MM.1S (cell line): ENCODE measurements around the gene FAM228B.

Experiments used
- DNase-seq: peaks from one replicate; pipeline ENCODE4 v3.0.0-alpha.2; 2015
- H2AFZ ChIP-seq: fragments of 300-600 bp; sonication (generic); 2 replicates; pipeline ENCODE4 v1.6.0; 2016; ENCODE audit warnings: antibody characterized with exemption, low read length
- H3F3A ChIP-seq: fragments of 300-600 bp; sonication (generic); 2 replicates; pipeline ENCODE4 v1.6.1; 2016; ENCODE audit warnings: mild to moderate bottlenecking, antibody characterized with exemption, low read length, moderate library complexity, mixed read lengths; ENCODE audit not compliant: insufficient read depth
- H3K27ac ChIP-seq: fragments of 300-600 bp; sonication (generic); 2 replicates; pipeline ENCODE4 v1.5.1; 2016; ENCODE audit warnings: mild to moderate bottlenecking, low read length
- H3K27me3 ChIP-seq: fragments of 300-600 bp; sonication (generic); replicated peaks from 2 replicates; pipeline ENCODE4 v1.6.0; 2016; ENCODE audit warnings: low read length; ENCODE audit not compliant: insufficient read depth
- H3K36me3 ChIP-seq: fragments of 300-600 bp; sonication (generic); replicated peaks from 2 replicates; pipeline ENCODE4 v1.6.1; 2016; ENCODE audit warnings: mild to moderate bottlenecking, low read length, mixed read lengths; ENCODE audit not compliant: insufficient read depth
- H3K4me1 ChIP-seq: fragments of 300-600 bp; sonication (generic); 2 replicates; pipeline ENCODE4 v1.6.1; 2016; ENCODE audit warnings: low read length, mixed read lengths
- H3K4me2 ChIP-seq: fragments of 300-600 bp; sonication (generic); 2 replicates; pipeline ENCODE4 v1.6.0; 2016; ENCODE audit warnings: low read depth, low read length
- H3K4me3 ChIP-seq: fragments of 300-600 bp; sonication (generic); 2 replicates; pipeline ENCODE4 v1.5.1; 2016; ENCODE audit warnings: low read length, mixed read lengths
- H3K79me2 ChIP-seq: fragments of 300-600 bp; sonication (generic); 2 replicates; pipeline ENCODE4 v1.6.1; 2016; ENCODE audit warnings: mixed run types, low read length, mixed read lengths
- H3K9ac ChIP-seq: fragments of 300-600 bp; sonication (generic); 2 replicates; pipeline ENCODE4 v1.6.1; 2016; ENCODE audit warnings: low read length, mixed read lengths
- H3K9me2 ChIP-seq: fragments of 300-600 bp; sonication (generic); replicated peaks from 2 replicates; pipeline ENCODE4 v1.6.1; 2016; ENCODE audit warnings: mild to moderate bottlenecking, low read length, mixed read lengths; ENCODE audit not compliant: insufficient read depth
- H3K9me3 ChIP-seq: fragments of 300-600 bp; sonication (generic); replicated peaks from 2 replicates; pipeline ENCODE4 v1.6.1; 2016; ENCODE audit warnings: mild to moderate bottlenecking, low read length, mixed read lengths; ENCODE audit not compliant: insufficient read depth
- H4K20me1 ChIP-seq: fragments of 300-600 bp; sonication (generic); 2 replicates; pipeline ENCODE4 v1.6.1; 2016; ENCODE audit warnings: mild to moderate bottlenecking, low read length, moderate library complexity, mixed read lengths; ENCODE audit not compliant: insufficient read depth
- CTCF ChIP-seq: fragments of 300-600 bp; sonication (generic); IDR thresholded peaks from 2 replicates; pipeline ENCODE4 v1.5.1; 2016; ENCODE audit warnings: antibody characterized with exemption, low read length, mixed read lengths
- EZH2 ChIP-seq: fragments of 300-600 bp; sonication (generic); optimal IDR thresholded peaks from 2 replicates; pipeline ENCODE3; 2017; ENCODE audit warnings: low read depth, mild to moderate bottlenecking, antibody characterized with exemption, low read length, mixed read lengths
- EZH2phosphoT487 ChIP-seq: fragments of 300-600 bp; sonication (generic); IDR thresholded peaks from 2 replicates; pipeline ENCODE4 v1.6.1; 2018; ENCODE audit warnings: antibody characterized with exemption, low read length

Gene FAM228B

GRCh38 chr2:24174851-24175277 lies 51.6 kb downstream of the FAM228B start, which contains the start of gene FAM228A:
FAM228A (plus strand) TSS chr2:24175053; CDS start chr2:24175481, 428 bp downstream.
- H3K4me3 ChIP-seq: no peak within 1 kb of the TSS
- DNase-seq: no peak
- H3K27me3 ChIP-seq: no peaks in the 10 kb centered on the region
- no peak within 1 kb of the TSS for H3K4me2 ChIP-seq
- H3K9me3 ChIP-seq: no peaks in the 10 kb centered on the region
- H3K79me2 ChIP-seq: no peaks in the 10 kb centered on the region
- no peaks in the 10 kb centered on the region for H3K36me3 ChIP-seq
- no peak within 1 kb of the TSS for H3K9ac ChIP-seq
- no peak within 1 kb of the TSS for H2AFZ ChIP-seq
- no peaks in the 10 kb centered on the region for H4K20me1 ChIP-seq
- no peaks in the 10 kb centered on the region for H3K4me1 ChIP-seq
- no peak within 1 kb of the TSS for H3K27ac ChIP-seq
- TF ChIP-seq CTCF: no peak
- TF ChIP-seq EZH2phosphoT487: no peak
- TF ChIP-seq EZH2: no peak
- H3F3A ChIP-seq: no peaks in the 10 kb centered on the region
- H3K9me2 ChIP-seq: no peaks in the 10 kb centered on the region

GRCh38 chr2:24175631-24176187 lies 52.4 kb downstream of the FAM228B start:
- Histone ChIP-seq H3K9me3 (no peaks in the 10 kb centered on the region), H3K9me2 (no peaks in the 10 kb centered on the region), H3F3A (no peaks in the 10 kb centered on the region), H3K27me3 (no peaks in the 10 kb centered on the region), H2AFZ (no peak overlapping the region), H3K4me3 (no peak overlapping the region), H3K4me2 (no peak overlapping the region), H3K36me3 (no peaks in the 10 kb centered on the region), H3K4me1 (no peaks in the 10 kb centered on the region), H3K9ac (no peak overlapping the region), H3K79me2 (no peaks in the 10 kb centered on the region), H3K27ac (no peak overlapping the region), H4K20me1 (no peaks in the 10 kb centered on the region)
- DNase-seq: no peak
- no peak for TF ChIP-seq EZH2
- no peak for TF ChIP-seq EZH2phosphoT487
- TF ChIP-seq CTCF: no peak

GRCh38 chr2:24176326-24176725 lies 53.1 kb downstream of the FAM228B start:
- no peak overlapping the region for H3K27ac ChIP-seq
- no peak for DNase-seq
- H3K9ac ChIP-seq: no peak overlapping the region
- no peaks in the 10 kb centered on the region for H3K4me1 ChIP-seq
- H3K4me3 ChIP-seq: no peak overlapping the region
- H3F3A ChIP-seq: no peaks in the 10 kb centered on the region
- no peaks in the 10 kb centered on the region for H3K9me3 ChIP-seq
- no peaks in the 10 kb centered on the region for H3K36me3 ChIP-seq
- no peak overlapping the region for H3K4me2 ChIP-seq
- H3K9me2 ChIP-seq: no peaks in the 10 kb centered on the region
- no peaks in the 10 kb centered on the region for H3K27me3 ChIP-seq
- TF ChIP-seq CTCF (no peak), EZH2 (no peak), EZH2phosphoT487 (no peak)
- H4K20me1 ChIP-seq: no peaks in the 10 kb centered on the region
- no peak overlapping the region for H2AFZ ChIP-seq
- no peaks in the 10 kb centered on the region for H3K79me2 ChIP-seq
